ENCODE measurements around the gene ITGBL1.

The ITGBL1 gene

DNA sequence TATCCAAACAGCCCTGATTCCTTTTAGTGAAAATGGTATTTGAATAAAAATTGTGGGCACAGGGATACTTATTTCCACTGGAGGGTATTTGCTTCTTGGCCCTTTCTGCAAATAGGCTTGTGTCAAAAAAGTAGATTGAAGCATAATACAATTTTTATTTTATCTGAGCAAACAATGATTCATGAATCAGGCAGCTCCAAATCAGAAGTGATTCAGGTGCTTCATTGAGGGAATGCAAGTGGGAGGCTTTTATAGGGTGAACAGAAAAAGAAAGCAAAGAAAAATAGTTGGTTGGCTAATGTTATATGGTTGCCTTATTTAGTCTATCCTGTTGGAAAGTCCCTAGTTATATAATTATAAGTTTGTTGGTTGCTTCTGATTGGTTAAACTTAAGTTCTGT, 117.9 kb downstream of the ITGBL1 start:
- DNase-seq (ENCODE audit: low read depth) = no peak

DNA sequence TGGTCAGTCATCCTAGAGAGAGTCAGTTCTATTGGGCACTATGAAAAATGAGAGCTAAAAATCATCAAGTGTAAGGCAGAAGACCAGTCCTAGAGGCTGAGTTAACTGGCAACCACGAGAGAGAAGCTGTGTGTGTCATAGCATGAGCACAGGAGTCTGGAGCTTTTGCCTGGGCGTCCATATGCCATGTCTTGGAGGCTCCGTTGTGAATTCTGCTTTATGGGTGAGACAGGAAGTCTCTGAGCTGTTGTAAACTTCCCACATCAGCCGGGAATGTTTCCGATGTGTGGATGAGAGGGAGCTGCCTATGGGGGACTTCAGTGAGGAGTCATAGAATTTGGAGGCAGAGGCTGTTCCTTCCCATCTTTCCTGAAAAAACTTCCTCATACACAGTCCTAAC, 120.0 kb downstream of the ITGBL1 start:
- no peak for DNase-seq (ENCODE audit: low read depth)

- no peak for DNase-seq (ENCODE audit: low read depth)
Observed at GRCh38 chr13:101575581-101575980, 123.1 kb downstream of the ITGBL1 start.

DNA sequence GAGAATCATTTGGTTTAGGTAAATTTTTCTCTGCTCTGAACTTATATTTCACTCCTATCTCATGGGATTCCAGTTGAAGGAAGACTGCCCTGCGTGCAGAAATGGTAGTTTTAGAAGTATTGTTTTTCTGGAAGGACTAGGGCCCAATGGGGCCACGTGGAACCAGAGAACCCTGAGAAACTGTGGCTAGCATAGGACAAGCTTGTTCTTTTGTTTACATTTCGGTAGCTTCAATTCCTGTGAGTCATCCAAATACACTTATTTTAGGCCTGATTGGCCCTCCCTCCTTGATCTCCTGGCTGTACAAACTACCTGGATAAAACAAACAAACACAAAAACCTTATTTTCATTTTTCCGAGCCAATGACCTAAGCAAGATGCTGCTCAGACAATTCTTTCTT, 124.0 kb downstream of the ITGBL1 start:
- no peak for DNase-seq (ENCODE audit: low read depth)

DNA sequence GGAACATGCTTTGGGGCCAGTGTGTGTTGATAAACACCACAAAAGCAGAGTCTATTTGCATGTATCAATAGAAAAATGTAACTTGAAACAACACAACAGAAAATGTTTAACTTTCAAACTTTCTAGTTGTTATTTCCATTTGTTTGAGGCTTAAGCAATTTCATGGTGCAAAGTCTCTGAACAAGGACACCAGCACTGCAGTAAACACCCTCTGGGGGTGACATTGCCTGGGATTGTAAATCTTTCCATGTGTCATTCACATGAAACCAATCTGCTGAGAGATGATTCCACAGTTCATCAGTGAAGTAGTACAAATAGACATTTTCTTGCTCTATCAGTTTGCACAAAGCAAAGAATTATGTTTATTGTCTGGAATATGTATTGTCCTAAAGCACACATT, 124.5 kb downstream of the ITGBL1 start:
- DNase-seq (ENCODE audit: low read depth) = no peak

DNA sequence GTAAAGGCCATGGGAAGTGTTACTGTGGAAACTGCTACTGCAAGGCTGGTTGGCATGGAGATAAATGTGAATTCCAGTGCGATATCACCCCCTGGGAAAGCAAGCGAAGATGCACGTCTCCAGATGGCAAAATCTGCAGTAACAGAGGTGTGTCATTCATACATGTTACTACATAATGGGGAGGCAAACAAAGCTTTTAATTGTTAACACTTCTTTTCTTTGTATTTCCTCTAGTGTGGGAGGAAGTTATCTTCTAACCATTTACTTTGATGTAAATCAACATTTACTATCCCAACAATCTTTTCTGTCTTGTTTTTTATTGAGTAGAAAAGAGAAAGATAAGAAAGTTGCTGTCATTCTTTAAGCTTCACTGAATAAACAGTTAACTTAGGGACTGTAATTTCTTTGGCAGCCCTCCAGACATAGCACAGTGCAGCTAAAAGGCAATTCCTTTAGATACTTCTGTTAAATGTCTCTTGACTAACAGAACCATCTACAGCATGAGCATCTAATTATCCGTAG, 126.9 kb downstream of the ITGBL1 start:
- DNase-seq (ENCODE audit: low read depth) = no peak

DNA sequence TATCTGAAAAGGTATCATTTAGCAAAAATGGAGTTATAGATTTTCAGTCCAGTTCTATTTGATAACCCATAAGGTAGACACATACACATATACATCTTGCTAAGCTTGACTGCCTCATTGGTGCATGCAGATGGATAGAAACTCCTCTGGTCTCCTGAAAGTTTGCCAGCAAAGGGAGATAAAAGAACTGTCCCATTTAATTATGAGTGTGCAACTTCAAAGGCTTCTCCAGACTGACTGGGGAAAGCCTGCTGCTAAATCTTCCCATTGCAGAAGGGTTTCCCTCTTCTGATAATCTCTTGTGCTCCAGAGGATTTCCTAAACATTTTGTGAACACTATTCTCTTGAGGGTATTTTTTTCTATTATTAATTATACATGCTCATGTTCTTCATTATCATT, 131.9 kb downstream of the ITGBL1 start:
- no peak for DNase-seq (ENCODE audit: low read depth)

- no peak for DNase-seq (ENCODE audit: low read depth)
Observed at GRCh38 chr13:101590479-101590878, 138.0 kb downstream of the ITGBL1 start.

DNA sequence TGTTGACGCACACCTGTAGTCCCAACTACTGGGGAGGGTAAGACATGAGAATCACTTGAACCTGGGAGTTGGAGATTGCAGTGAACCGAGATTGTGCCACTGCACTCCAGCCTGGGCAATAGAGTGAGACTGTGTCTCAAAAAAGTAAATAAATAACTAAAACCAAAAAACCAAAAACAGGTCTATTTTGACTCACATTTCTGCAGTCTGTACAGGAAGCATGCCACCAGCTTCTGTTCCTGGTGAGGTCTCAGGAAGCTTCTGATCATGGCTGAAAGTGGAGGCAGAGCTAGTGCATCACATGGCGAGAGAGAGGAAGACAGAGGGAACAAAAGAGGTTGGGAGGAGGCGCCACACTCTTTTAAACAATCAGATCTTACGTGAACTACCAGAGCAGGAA, 142.5 kb downstream of the ITGBL1 start:
- no peak for DNase-seq (ENCODE audit: low read depth)

GRCh38 chr13:101596803-101597202, 144.3 kb downstream of the ITGBL1 start:
- DNase-seq (ENCODE audit: low read depth) = no peak

DNA sequence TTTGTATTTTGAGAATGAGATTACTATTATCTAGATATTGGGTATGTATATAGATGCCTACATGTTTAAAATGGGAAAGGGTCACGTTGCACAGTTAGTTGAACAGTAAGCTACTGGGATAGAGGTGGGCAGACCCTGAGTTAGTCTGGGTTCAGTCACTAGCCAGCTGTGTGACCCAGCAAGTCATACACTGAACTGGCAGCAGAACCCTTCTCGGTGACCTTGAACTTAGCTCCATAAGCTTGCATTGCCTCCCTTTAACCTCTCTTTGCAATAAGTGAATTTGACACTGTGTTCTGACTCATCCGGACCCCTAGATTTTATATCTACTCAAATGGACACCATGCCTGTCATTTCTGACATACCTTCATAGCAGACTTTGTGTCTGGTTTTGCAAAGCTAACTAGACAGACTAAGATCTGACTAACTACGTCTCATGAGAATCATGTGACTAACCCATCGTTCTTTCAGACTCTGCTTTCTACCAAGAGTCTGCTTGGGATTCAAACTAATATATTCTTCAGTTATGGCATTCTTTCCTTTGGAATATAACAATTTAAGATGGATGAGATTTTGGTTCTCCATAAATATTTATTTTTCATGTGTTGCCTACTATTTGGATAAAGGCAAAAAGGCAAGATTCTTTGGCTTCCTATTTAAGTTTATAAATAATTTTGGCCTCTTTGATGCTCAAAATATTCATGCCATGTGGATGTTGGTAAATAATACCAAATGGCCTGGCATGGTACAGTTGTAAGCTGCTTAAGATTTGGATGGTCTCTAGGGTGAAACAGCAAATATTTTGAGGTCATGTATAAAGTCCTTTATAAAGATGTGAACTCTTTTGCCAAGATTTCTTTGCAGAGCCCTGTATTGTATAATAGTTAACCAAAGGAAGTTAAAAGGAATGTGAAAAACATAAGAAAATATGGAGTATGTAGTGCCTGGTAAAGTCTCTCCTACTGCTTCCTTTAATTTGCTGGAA, 159.3 kb downstream of the ITGBL1 start:
- DNase-seq (ENCODE audit: low read depth) = no peak

- no peak for DNase-seq (ENCODE audit: low read depth)
Observed at GRCh38 chr13:101612735-101613134, 160.3 kb downstream of the ITGBL1 start.

DNA sequence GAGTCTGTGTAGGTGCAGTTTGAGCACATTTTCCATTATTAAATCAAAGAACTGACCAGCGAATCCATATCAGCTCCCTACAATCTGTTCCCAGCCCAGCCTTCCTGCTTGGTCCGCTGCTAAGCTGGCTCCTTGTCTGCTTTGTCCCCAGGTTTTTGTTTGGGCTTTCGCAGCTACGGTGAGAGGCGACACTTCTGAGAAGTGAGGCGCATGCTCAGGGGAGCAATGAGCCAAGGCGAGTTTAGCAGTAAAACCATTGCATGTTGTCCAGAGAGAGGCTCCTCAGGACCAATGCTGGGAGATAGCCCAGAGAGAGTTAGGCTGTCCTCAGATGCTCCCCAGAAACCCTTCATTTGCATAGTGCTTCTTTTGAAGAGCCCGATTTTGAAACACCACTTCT, 162.0 kb downstream of the ITGBL1 start:
- DNase-seq (ENCODE audit: low read depth) = no peak

DNA sequence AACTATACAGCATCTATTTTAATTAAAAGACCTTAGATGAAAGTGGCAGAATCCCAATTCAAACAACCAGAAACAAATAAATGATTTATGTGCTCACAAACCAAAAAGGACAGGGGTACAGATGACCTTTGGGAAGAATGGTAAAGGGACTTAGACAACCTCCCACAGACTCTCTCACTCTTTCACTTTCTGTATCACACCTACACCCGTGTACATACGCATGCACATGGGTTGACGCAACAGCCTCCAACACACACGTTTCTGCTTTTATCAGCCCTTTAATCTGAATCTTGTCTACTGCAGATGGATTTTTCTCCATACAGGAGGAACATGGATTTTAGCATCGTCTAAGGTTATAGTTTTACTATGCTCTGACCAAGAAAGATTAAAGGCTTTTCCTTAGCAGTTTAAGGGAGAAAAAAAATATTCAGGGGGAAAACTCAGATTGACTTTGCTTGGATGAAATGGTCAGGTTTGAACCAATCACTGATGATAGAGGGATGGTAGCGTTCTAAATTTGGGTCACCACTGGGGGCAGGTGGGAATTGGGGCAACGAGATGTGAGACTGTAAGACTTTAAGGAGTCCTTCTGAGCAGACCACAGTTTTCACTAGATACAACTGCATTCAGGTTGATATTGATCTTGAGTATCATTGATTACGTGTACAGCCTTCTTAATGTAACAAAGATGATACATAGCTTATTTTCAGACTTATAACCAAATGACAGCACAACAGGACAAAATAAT, 166.1 kb downstream of the ITGBL1 start:
- no peak for DNase-seq (ENCODE audit: low read depth)

DNA sequence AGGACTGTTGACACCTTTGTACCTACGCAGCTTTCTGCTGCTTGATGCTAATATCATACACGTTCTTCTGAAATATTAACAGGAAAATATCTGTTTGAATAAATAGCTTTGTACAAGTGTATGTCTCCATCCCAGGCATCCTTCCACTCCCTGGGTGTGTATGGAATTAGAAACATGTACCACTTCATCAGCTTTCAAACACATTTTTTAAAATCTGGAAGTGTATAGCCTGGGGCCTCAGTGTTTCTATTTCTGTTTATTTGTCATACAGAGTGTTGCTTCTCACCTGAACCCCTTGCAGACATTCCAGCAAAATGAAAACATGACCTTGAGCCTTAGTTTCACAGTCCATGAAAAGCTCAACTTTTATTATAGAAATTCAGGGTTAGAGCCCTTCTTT, 168.6 kb downstream of the ITGBL1 start:
- DNase-seq (ENCODE audit: low read depth) = no peak

- DNase-seq (ENCODE audit: low read depth) = no peak
Observed at GRCh38 chr13:101623470-101624209, 171.2 kb downstream of the ITGBL1 start.

GRCh38 chr13:101624210-101624922, 171.9 kb downstream of the ITGBL1 start:
- DNase-seq (ENCODE audit: low read depth) = no peak

DNA sequence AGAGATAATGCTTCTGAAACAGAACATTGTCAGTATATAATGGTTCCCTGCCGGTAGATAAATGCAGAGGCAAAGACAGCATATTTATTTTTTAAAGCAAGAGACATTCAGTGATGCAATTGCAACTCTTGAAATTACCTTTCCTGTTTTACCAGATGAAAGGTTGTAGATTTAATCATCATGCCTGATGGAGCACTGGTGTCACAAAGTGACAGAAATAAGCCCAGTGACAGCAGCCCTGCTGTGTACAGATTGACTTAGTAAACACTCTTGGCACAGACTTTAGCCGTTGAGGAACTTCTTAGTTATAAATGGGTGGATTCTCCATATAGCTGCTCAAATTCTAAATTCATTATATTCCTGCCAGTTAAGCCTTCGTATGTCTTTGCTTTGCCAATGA, 172.5 kb downstream of the ITGBL1 start:
- no peak for DNase-seq (ENCODE audit: low read depth)

- peak; percentile 14 for DNase-seq (ENCODE audit: low read depth)
Observed at GRCh38 chr13:101626925-101627555, 174.6 kb downstream of the ITGBL1 start.

DNA sequence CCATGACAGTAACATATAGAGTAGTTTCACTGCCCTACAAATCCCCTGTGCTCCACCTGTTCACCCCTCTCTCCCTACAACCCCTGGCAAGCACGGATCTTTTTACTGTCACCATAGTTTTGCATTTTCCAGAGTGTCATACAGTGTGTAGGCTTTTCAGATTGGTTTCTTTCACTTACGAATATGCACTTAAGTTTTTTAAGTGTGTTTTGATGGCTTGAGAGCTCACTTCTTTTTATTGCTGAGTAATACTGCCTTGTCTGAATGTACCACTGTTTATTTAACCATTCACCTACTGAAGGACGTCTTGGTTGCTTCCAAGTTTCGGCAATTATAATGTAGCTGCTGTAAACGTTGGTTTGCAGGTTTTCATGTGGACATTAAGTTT, 175.1 kb downstream of the ITGBL1 start:
- no peak for DNase-seq (ENCODE audit: low read depth)

DNA sequence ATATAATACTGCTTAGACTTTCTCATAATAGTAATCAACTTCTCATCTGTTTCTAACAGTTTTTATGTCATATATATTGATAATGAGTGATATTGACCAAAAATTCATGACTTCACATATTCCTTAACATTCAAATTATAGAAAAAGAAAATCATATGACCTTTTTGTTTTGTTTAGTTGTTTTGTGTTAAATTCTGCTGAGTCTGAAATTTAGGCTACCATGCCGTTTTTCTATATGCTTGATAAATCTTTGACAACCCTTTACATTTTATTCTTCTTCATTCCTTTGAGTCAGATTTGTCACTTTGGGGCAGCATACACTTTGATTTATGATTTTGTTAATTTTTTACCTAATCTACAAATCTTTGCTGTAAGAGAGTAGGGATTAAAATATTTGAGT, 176.4 kb downstream of the ITGBL1 start:
- no peak for DNase-seq (ENCODE audit: low read depth)

All from activated T-cell treated with anti-CD3 and anti-CD28 coated beads for 24 hours (primary cell).